Measurements from ENCODE around the gene TLE1. TPM values are rescaled to one million over a fixed set of nuclear protein-coding genes. Genes with fewer than 3 reads are reported as not detected.

TLE1 gene
- total RNA-seq, 1 donor from 2014 or later: 30.1 TPM

DNA sequence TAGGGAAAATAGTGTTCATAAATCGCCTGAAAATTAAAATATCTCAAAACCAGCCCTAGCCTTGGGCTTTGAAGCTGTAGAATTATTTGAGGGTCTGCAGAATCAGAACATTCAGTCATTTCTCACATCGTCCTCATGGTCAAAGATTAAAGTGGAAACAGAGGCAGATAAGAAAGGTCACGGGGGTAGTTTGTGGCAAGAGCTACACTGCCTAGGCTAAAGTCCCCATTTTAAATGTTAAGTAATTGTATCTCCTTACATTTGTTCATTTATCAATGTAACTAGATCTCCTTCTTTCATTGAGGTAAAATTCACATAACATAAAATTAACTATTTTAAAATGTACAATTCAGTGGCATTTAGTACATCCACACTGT lies 139.2 kb downstream of the TLE1 start:
- DNase-seq (ENCODE audit: low read depth): no peak

DNA sequence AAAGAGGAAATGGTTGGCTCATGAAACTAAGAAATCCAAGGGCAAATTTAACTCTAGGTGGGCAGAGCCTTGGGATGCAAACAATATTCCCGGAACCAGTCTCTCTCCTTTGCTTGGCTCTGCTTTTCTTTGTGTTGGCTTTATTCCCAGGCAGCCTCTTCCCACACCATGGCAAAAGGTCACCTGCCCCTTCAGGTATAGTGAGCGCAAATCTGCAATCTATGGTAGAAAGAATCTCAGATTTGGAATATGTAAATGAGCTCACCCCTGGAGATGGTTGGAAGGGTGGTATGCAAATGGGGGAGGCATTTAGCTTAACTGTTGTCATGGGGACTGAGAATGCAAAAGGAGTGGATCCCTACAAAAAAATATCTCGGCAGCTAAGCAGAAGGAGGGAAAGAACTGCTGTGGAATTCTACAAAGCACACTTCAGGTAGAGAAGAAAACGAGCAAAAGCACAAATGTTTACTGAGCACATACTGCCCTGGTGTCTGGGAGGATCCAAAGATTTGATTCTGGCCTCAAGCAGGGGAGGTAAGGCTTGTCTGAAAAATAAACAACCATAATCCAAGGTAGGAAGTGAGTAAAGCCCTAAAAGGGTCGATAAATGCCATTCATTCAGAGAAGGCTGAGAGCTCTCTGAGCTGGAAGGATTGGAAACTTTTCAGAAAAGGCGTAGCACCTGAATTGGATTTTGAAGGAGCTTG lies 139.7 kb downstream of the TLE1 start:
- DNase-seq (ENCODE audit: low read depth): no peak

GRCh38 chr9:81548911-81549310 lies 140.4 kb downstream of the TLE1 start:
- no peak for DNase-seq (ENCODE audit: low read depth)

- no peak for DNase-seq (ENCODE audit: low read depth)
These were observed 142.9 kb downstream of the TLE1 start for GRCh38 chr9:81546489-81546888.

- DNase-seq (ENCODE audit: low read depth): no peak
These were observed 145.7 kb downstream of the TLE1 start for GRCh38 chr9:81543695-81544094.

DNA sequence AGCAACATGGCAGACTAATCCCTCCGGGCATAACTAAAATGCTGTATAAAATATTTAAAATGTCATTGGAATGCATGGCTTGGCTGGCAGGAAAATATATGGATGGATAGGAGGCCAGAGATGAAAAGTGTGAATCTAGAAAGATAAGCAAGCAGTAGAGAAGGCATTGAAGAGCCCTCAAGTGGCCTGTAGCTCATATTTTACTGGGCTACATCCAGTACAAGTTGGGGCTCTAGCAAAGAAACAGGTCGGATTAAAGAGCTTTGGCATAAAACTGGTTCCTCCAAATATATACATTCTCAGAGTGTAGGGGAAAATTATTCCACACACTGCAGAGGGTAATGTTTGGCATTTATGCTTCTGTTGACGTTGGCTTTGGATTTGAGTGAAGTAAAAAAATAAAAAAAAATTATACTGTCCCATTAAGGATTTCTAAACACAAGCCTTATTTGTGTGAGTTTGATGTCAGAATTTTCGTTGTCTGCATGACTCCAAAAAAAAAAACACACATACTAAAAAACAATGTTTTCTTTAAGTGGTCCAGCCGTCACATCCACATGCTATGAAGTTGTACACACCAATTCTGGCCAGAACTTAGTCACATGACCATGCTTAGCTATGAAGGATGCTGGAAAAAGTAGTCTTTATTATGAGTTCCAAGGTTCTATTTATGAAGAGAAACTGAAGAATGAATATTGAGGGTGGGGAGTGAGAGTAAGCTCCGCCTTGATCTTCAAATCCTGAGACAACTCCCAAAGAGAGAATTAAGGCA lies 147.0 kb downstream of the TLE1 start:
- no peak for DNase-seq (ENCODE audit: low read depth)

DNA sequence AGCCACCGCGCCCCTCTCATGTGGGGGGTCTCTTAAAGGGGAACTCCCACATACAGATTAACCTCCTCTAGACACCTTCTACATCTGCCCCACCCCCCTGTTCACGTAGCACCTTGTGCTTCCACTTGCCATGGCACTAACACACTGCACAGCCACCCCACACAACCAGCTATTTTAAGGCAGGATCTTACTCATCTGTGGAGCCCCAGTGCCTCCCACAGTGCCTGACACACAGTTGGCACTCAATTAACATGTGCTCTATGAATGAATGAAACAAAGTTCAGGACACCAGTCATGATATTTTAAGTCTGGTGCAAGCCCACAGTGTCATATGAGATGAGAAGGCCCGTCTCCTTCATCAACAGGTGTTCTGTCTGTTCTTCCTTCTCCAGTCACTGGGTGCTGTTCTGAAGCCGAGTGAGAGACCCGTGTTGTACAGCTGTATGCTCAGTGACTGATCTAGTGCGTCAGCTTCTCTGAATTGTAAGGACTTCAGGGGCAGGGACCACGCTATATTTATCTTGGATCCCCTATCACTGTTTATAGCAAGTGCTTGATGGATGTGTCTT lies 149.1 kb downstream of the TLE1 start:
- peak; percentile 54 for DNase-seq (ENCODE audit: low read depth)

DNA sequence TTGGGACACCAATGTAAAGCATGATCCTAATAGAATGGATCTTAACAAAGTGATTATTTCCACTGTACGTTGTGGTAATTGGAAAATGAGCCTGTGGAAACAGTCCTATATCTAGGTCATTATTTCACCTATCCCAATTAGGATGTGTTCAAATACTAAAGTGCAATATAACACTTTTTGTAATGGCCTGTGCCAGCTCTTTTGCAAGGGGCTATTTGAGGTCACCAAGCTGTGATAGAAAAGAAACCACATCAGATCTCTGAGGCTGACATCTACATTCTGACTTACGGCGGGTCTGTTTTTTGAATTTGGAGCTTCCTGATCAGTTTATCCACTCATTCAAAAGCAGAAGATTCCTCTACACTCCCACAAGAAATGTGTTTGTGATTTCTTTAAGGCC lies 150.0 kb downstream of the TLE1 start:
- DNase-seq (ENCODE audit: low read depth): no peak

- DNase-seq (ENCODE audit: low read depth): no peak
These were observed 150.5 kb downstream of the TLE1 start for GRCh38 chr9:81538890-81539289.

GRCh38 chr9:81537964-81538363 lies 151.4 kb downstream of the TLE1 start:
- no peak for DNase-seq (ENCODE audit: low read depth)

DNA sequence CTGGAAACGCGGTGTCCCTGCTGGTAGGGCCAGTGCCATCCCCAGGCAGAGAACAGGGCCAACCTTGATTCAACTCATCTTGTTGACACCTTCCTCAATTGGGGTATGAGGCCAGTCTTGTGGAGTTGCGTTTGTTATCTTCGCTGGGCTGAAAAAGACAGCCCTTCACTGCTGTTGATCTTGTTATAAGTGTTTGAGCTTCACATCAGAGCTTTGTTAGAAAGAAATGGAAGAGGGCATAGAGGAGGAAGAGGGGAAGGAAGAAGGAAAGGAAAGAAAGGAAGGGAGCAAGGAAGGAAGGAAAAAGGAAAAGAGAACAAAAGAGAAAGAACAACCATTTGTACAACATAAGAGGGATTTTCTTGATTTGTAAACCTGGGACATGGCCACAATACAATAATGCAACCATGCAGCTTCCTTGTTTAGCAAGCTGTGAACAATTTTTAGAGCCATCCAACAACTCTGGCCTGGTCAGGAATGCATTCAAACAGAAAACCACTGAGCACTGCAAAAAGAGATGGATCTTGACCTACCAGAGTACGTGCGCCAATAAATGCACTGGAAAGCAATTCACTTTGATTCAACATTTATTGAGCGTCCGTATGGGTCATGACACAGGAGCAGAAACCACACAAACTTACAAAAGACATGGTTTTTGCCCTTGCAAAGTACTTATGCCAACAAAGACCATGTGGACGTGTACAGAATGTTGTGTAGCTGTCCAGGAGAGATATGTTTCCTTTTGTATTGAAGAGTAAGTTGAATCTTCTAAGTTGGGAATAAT lies 152.9 kb downstream of the TLE1 start:
- DNase-seq (ENCODE audit: low read depth): no peak

GRCh38 chr9:81535542-81536241 lies 153.7 kb downstream of the TLE1 start:
- no peak for DNase-seq (ENCODE audit: low read depth)

- no peak for DNase-seq (ENCODE audit: low read depth)
These were observed 155.0 kb downstream of the TLE1 start for GRCh38 chr9:81534138-81534875.

Other genes with a start within 250 kb of the TLE1 start
- not detected in 2 replicates for gene SPATA31D4, start 238.9 kb upstream of the TLE1 start, total RNA-seq